ENCODE data around the gene PRKAB2.
"Not testable (repeated sequence)": the region's sequence is repeated elsewhere in the genome, so short reads cannot be mapped to it uniquely, and the experiment has no call there.

PRKAB2 gene

DNA sequence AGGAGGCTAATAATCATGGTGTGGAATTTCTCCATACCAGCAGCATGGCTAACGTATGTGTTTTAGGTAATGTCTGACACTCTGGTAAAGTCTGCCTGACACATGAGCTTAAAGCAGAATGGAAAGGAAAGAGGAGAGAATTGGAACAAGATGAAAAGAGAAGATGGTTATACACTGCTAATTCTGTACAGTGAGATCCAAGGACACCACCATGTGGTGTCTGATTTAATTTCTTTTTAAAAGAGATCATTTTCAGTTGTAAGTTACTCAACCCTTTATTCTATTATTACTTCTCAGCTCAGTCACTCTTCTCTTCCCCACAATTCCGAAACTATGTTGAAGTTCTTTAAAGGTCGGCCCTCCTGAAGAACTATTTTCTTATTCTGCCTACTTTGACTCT is 15.6 kb downstream of the PRKAB2 start:
- TF ChIP-seq, protein P1, sequence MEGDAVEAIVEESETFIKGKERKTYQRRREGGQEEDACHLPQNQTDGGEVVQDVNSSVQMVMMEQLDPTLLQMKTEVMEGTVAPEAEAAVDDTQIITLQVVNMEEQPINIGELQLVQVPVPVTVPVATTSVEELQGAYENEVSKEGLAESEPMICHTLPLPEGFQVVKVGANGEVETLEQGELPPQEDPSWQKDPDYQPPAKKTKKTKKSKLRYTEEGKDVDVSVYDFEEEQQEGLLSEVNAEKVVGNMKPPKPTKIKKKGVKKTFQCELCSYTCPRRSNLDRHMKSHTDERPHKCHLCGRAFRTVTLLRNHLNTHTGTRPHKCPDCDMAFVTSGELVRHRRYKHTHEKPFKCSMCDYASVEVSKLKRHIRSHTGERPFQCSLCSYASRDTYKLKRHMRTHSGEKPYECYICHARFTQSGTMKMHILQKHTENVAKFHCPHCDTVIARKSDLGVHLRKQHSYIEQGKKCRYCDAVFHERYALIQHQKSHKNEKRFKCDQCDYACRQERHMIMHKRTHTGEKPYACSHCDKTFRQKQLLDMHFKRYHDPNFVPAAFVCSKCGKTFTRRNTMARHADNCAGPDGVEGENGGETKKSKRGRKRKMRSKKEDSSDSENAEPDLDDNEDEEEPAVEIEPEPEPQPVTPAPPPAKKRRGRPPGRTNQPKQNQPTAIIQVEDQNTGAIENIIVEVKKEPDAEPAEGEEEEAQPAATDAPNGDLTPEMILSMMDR (IDR thresholded peaks at IDR 0.05): no peak
- TF ChIP-seq ZFX (IDR thresholded peaks at IDR 0.05; ENCODE audit: borderline replicate concordance): no peak

DNA sequence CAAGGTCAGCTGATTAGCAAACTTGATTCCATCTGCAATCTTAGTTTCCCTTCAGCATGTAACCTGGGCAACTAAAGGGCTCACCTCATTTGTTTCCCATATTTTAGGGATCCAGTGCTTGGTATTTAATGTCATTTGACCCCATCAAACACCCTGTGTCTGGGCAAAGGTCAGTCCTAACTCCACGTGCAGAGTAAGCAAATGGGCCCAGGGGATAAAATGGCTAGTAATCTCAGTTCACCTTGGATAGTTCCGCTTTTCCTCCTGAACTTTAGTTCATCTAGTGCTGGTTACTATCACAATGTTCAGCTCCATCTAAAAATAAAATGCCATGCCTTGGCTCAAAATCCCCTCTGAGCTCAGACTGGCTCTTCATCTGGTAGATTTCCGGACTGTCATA is 19.5 kb downstream of the PRKAB2 start:
- TF ChIP-seq ZFX (IDR thresholded peaks at IDR 0.05; ENCODE audit: borderline replicate concordance): no peak
- TF ChIP-seq, protein P1 (IDR thresholded peaks at IDR 0.05): no peak
- H3K27ac ChIP-seq: no peak overlapping the region

More for the DNA sequence above, 15.6 kb downstream of the PRKAB2 start:
- no peak overlapping the region for H3K27ac ChIP-seq

DNA sequence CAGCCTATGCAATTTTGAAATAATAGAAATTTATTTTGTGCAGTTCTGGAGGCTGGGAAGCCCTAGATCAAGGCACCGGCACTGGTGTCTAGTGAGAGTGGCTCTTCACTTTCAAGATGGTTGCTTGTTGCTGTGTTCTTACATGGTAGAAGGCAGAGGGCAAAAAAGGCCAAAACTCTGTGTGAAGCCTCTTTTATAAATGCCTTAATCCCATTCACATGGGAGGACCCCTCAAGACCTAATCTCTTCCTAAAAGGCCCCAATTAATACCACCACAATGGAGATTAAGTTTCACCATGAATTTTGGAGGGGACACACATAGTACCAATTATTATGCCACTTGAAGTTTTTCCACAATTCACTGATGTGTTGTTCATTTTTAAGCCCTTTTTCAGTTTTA is 21.0 kb downstream of the PRKAB2 start:
- no peak for TF ChIP-seq ZFX (IDR thresholded peaks at IDR 0.05; ENCODE audit: borderline replicate concordance)
- TF ChIP-seq, protein P1 (IDR thresholded peaks at IDR 0.05): no peak
- no peak overlapping the region for H3K27ac ChIP-seq

DNA sequence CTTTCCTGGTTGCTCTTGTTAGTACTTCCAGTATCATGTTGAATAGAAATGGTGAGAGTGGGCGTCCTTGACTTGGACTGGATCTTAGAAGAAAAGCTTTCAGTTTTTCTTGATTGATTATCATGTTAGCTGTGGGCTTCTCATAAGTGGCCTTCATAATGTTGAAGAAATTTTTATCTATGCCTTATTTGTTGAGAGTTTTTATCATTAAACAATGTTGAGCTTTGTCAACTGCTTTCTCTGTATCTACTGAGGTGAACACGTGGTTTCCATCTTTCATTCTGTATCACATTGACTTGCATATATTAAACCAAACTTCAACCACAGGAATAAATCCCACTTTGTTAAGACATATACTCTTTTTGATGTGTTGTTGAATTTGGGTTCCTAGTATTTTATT is 29.4 kb downstream of the PRKAB2 start:
- TF ChIP-seq, protein P1 (IDR thresholded peaks at IDR 0.05): no peak
- no peak for TF ChIP-seq ZFX (IDR thresholded peaks at IDR 0.05; ENCODE audit: borderline replicate concordance)
- no peak overlapping the region for H3K27ac ChIP-seq

DNA sequence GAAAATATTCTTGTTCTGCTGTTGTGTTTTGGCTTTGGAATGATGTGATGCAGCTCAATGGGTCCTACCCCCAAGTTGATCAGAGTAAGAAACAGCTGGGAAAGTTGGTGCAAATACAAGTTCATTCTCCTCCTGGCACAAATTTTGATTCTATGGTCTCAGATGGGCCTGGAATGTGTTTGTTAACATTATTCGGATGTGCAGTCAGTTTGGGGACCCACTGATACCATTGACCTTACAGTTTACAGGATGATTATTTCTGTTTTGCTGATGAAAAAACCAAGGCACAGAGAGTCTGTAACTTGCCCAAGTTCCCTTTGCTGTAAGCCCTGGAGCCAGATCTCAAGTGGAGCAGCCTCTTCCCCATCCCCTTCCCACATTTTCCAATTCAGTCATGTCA is 41.5 kb downstream of the PRKAB2 start:
- H3K27ac ChIP-seq: not testable (repeated sequence)

DNA sequence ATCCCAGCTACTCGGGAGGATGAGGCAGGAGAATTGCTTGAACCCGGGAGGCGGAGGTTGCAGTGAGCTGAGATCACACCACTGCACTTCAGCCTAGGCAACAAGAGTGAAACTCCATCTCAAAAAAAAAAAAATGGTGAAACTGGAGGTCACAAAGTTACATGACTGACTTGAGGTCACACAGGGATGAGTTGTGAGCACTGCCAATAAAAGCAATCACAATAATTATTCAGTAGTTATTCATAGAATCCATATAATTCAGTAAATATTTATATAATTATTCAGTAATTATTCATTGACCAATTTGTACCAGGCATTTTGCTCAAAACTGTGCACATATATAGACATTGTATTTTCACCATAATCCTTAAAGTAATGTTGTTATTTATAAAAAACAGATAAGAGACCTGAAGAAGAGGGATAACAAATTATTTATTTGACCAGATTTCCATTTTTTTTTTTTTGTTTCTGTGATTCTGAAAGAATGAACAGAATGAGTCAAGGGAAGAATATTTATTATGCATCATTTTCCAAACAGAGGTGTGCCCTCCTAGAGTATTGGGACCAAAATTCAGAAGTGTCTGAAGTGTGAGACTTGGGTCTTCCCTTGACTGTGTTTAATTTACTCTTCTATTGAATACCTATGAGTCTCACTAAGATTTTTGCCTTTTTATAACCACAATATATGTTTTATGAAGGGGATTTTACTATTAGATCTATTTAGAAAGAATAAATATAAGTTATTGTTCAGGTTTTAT is 43.0 kb downstream of the PRKAB2 start:
- TF ChIP-seq, protein P1 (IDR thresholded peaks at IDR 0.05): no peak
- TF ChIP-seq ZFX (IDR thresholded peaks at IDR 0.05; ENCODE audit: borderline replicate concordance): no peak

DNA sequence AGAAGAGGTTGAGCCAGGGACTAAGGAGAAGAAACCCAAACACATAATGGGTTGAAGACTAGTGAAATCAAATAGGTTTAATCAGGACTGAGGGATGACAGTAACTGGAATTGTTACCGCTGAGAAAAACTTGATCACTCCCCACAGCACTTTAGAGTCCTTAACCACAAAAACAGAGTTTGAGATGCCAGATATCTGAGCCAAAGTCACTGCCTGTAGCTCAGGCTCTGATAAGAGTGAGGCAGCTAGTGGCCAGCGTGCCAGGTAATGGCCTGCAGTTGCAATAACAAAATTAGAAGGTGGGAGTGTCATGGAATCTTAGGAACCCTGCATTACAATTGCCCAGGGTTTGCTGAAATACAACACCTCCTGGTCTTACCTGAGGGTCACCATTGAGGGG is 48.0 kb downstream of the PRKAB2 start:
- TF ChIP-seq, protein P1 (IDR thresholded peaks at IDR 0.05): no peak
- TF ChIP-seq ZFX (IDR thresholded peaks at IDR 0.05; ENCODE audit: borderline replicate concordance): no peak
- no peak overlapping the region for H3K27ac ChIP-seq

More for the DNA sequence above, 43.0 kb downstream of the PRKAB2 start:
- no peak overlapping the region for H3K27ac ChIP-seq

DNA sequence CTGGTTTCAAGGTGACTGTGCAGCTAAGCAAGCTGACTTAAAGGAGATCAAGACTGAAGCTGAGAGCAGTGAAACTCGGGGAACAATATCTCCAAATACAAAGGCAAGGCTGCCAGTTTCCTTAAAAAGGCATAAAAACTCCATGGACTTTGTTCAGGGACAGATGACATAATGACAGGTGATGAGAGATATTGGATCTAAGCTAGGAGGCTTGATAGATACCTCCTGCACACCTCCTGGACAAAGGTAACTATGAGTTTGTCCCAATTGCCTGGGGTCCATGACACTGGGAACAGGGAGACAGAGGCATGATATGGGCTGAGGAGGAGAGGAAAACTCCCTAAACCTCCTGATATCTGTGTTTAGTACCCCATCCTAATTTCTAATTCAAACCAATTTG is 55.2 kb downstream of the PRKAB2 start:
- TF ChIP-seq ZFX (IDR thresholded peaks at IDR 0.05; ENCODE audit: borderline replicate concordance): no peak
- TF ChIP-seq, protein P1 (IDR thresholded peaks at IDR 0.05): no peak
- no peak overlapping the region for H3K27ac ChIP-seq
